Stimulated activated naive CD8-positive, alpha-beta T cell treated with anti-CD3 and anti-CD28 coated beads, Interleukin-15, Interleukin-2, amounts not matched to agents 100 ng/mL and 50 ng/mL, for 24 hours (primary cell): ENCODE results near the gene PSORS1C2.
"Not testable (repeated sequence)": the region's sequence is repeated elsewhere in the genome, so short reads cannot be mapped to it uniquely, and the experiment has no call there.

Experiments
- H3K27ac Mint-ChIP-seq: one replicate; pipeline ENCODE4 v1.8.0; 2021; ENCODE audit warnings: mild to moderate bottlenecking, mixed read lengths
- H3K27me3 Mint-ChIP-seq: one replicate; pipeline ENCODE4 v1.8.0; 2021; ENCODE audit warnings: mixed read lengths
- H3K36me3 Mint-ChIP-seq: one replicate; pipeline ENCODE4 v1.8.0; 2021; ENCODE audit warnings: low read depth, mixed read lengths
- H3K4me1 Mint-ChIP-seq: one replicate; pipeline ENCODE4 v1.8.0; 2021; ENCODE audit warnings: low read depth, mixed read lengths
- H3K4me3 Mint-ChIP-seq: one replicate; pipeline ENCODE4 v1.8.0; 2021; ENCODE audit warnings: mild to moderate bottlenecking, mixed read lengths
- H3K9me3 Mint-ChIP-seq: one replicate; pipeline ENCODE4 v1.8.0; 2021; ENCODE audit warnings: mixed read lengths

PSORS1C2 gene

GRCh38 chr6:31138982-31139381 lies at the start of gene PSORS1C2:
PSORS1C2 (minus strand) TSS chr6:31139066; CDS start chr6:31139026, 40 bp downstream.
- Mint-ChIP-seq H3K4me1 (peaks cover 5% of the 10 kb centered on the region), H3K27me3 (no peaks in the 10 kb centered on the region), H3K27ac (no peak within 1 kb of the TSS), H3K4me3 (no peak within 1 kb of the TSS), H3K36me3 (peaks cover 4% of the 10 kb centered on the region), H3K9me3 (no peaks in the 10 kb centered on the region)

GRCh38 chr6:31187780-31188194 lies 48.9 kb upstream of the PSORS1C2 start:
- no peaks in the 10 kb centered on the region for H3K9me3 Mint-ChIP-seq

GRCh38 chr6:31186052-31186734 lies 47.3 kb upstream of the PSORS1C2 start:
- peaks cover 8% of the 10 kb centered on the region for H3K4me1 Mint-ChIP-seq
- H3K27me3 Mint-ChIP-seq: no peaks in the 10 kb centered on the region
- H3K4me3 Mint-ChIP-seq: no peak overlapping the region
- H3K36me3 Mint-ChIP-seq: no peaks in the 10 kb centered on the region
- H3K9me3 Mint-ChIP-seq: no peaks in the 10 kb centered on the region
- peak overlapping the region; percentile 31 for H3K27ac Mint-ChIP-seq

More at GRCh38 chr6:31187780-31188194, 48.9 kb upstream of the PSORS1C2 start:
- no peak overlapping the region for H3K27ac Mint-ChIP-seq
- H3K27me3 Mint-ChIP-seq: no peaks in the 10 kb centered on the region
- H3K4me1 Mint-ChIP-seq: peaks cover 8% of the 10 kb centered on the region
- H3K4me3 Mint-ChIP-seq: no peak overlapping the region
- no peaks in the 10 kb centered on the region for H3K36me3 Mint-ChIP-seq

- H3K9me3 Mint-ChIP-seq, H3K27me3 Mint-ChIP-seq, H3K27ac Mint-ChIP-seq, H3K36me3 Mint-ChIP-seq, H3K4me3 Mint-ChIP-seq: not testable (repeated sequence)
- peaks cover 10% of the 10 kb centered on the region for H3K4me1 Mint-ChIP-seq
These were observed 46.8 kb upstream of the PSORS1C2 start for GRCh38 chr6:31185695-31186051.

- H3K27ac Mint-ChIP-seq, H3K4me3 Mint-ChIP-seq, H3K9me3 Mint-ChIP-seq, H3K27me3 Mint-ChIP-seq, H3K36me3 Mint-ChIP-seq: not testable (repeated sequence)
- peaks cover 18% of the 10 kb centered on the region for H3K4me1 Mint-ChIP-seq
These were observed 45.0 kb upstream of the PSORS1C2 start for GRCh38 chr6:31183859-31184258.

GRCh38 chr6:31183287-31183686 lies 44.4 kb upstream of the PSORS1C2 start:
- H3K4me3 Mint-ChIP-seq, H3K27ac Mint-ChIP-seq, H3K36me3 Mint-ChIP-seq, H3K9me3 Mint-ChIP-seq, H3K27me3 Mint-ChIP-seq: not testable (repeated sequence)
- peaks cover 23% of the 10 kb centered on the region for H3K4me1 Mint-ChIP-seq

GRCh38 chr6:31180500-31180899 lies 41.6 kb upstream of the PSORS1C2 start:
- no peaks in the 10 kb centered on the region for H3K9me3 Mint-ChIP-seq
- peaks cover 16% of the 10 kb centered on the region for H3K4me1 Mint-ChIP-seq
- peak overlapping the region; percentile 76 for H3K27ac Mint-ChIP-seq
- H3K27me3 Mint-ChIP-seq: no peaks in the 10 kb centered on the region
- peak overlapping the region; percentile 86 for H3K4me3 Mint-ChIP-seq
- no peaks in the 10 kb centered on the region for H3K36me3 Mint-ChIP-seq

- Mint-ChIP-seq H3K27ac (no peak overlapping the region), H3K4me3 (peak overlapping the region; percentile 86), H3K4me1 (peaks cover 15% of the 10 kb centered on the region), H3K36me3 (no peaks in the 10 kb centered on the region), H3K9me3 (no peaks in the 10 kb centered on the region), H3K27me3 (no peaks in the 10 kb centered on the region)
These were observed 41.0 kb upstream of the PSORS1C2 start for GRCh38 chr6:31179896-31180295.

GRCh38 chr6:31179042-31179386 lies 40.1 kb upstream of the PSORS1C2 start:
- no peaks in the 10 kb centered on the region for H3K9me3 Mint-ChIP-seq
- H3K27ac Mint-ChIP-seq: no peak overlapping the region
- H3K36me3 Mint-ChIP-seq: no peaks in the 10 kb centered on the region

GRCh38 chr6:31178143-31179041 lies 39.5 kb upstream of the PSORS1C2 start:
- H3K4me1 Mint-ChIP-seq: peaks cover 15% of the 10 kb centered on the region
- no peaks in the 10 kb centered on the region for H3K36me3 Mint-ChIP-seq
- H3K4me3 Mint-ChIP-seq: no peak overlapping the region
- no peaks in the 10 kb centered on the region for H3K27me3 Mint-ChIP-seq
- no peaks in the 10 kb centered on the region for H3K9me3 Mint-ChIP-seq
- peak overlapping the region; percentile 27 for H3K27ac Mint-ChIP-seq

More at GRCh38 chr6:31179042-31179386, 40.1 kb upstream of the PSORS1C2 start:
- Mint-ChIP-seq H3K4me3 (no peak overlapping the region), H3K27me3 (no peaks in the 10 kb centered on the region), H3K4me1 (peaks cover 15% of the 10 kb centered on the region)

GRCh38 chr6:31175971-31176370 lies 37.1 kb upstream of the PSORS1C2 start:
- no peak overlapping the region for H3K4me3 Mint-ChIP-seq
- peaks cover 15% of the 10 kb centered on the region for H3K4me1 Mint-ChIP-seq
- H3K27me3 Mint-ChIP-seq: no peaks in the 10 kb centered on the region
- H3K9me3 Mint-ChIP-seq: no peaks in the 10 kb centered on the region
- no peaks in the 10 kb centered on the region for H3K36me3 Mint-ChIP-seq
- no peak overlapping the region for H3K27ac Mint-ChIP-seq

GRCh38 chr6:31174378-31174777 lies 35.5 kb upstream of the PSORS1C2 start:
- Mint-ChIP-seq H3K4me1 (peaks cover 10% of the 10 kb centered on the region), H3K36me3 (no peaks in the 10 kb centered on the region), H3K4me3 (no peak overlapping the region), H3K27ac (no peak overlapping the region), H3K27me3 (no peaks in the 10 kb centered on the region), H3K9me3 (no peaks in the 10 kb centered on the region)

- Mint-ChIP-seq H3K4me1 (peaks cover under 1% of the 10 kb centered on the region), H3K4me3 (no peak overlapping the region), H3K9me3 (no peaks in the 10 kb centered on the region), H3K27ac (no peak overlapping the region), H3K36me3 (no peaks in the 10 kb centered on the region), H3K27me3 (no peaks in the 10 kb centered on the region)
These were observed 34.5 kb upstream of the PSORS1C2 start for GRCh38 chr6:31173406-31173805.

- H3K27me3 Mint-ChIP-seq: no peaks in the 10 kb centered on the region
- no peak overlapping the region for H3K27ac Mint-ChIP-seq
- H3K36me3 Mint-ChIP-seq: no peaks in the 10 kb centered on the region
- no peaks in the 10 kb centered on the region for H3K9me3 Mint-ChIP-seq
- H3K4me3 Mint-ChIP-seq: no peak overlapping the region
- no peaks in the 10 kb centered on the region for H3K4me1 Mint-ChIP-seq
These were observed 34.1 kb upstream of the PSORS1C2 start for GRCh38 chr6:31172973-31173384.
